ENCODE data around the gene LAMB1. TPM values are rescaled to one million over a fixed set of nuclear protein-coding genes. Genes with fewer than 3 reads are reported as not detected.

Gene LAMB1
- total RNA-seq, 2 donors from 2014 or later, result not detected

DNA sequence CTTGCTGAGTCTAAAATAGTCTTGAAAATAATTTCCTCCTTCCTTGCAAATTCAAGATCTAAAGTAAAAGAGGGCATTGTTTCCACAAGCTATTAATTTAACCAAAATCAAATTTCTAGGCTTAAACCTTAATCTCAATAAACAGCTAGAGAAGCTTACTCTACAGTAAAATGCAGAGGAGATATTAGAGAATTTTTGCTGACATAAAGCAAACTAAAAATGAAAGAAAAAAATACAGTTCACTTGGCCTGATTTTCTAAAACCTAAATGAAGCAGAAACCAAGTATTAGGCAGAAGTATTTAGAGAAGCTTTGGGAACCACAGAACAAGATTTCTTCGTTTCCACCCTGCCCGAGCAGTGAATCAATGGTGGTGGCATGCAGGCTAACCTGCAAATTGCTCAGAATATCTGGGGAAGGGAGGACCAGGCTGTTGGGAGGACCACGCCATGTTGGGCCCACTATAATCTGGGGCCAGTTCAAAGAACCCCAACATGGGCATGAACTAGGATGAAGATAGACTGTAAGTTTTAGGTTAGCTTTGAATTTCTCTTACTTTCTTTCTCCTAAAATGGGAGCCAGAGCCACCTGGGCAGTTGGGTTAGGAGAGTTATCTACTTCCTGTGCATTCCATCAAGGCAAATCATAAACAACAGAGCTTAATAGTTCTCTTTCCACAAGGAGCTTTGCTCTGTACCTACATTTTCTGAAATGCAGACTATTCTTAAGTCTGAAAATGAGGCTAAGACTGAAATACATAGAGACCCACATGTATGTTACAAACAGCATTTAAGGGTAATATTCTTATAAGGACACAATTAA is 4.1 kb downstream of the LAMB1 start:
- ATAC-seq (no peak), DNase-seq (ENCODE audit: low spot score) (no peak)
- Mint-ChIP-seq H3K4me3 (no peak overlapping the region), H3K4me1 (ENCODE audit: low read depth in 2 of 2) (peaks cover 0 to under 1% of the 10 kb centered on the region in 2 donors), H3K27ac (no peak overlapping the region), H3K9me3 (no peaks in the 10 kb centered on the region), H3K36me3 (peaks cover 1% of the 10 kb centered on the region), H3K27me3 (peaks cover 31 to 32% of the 10 kb centered on the region in 2 donors)

DNA sequence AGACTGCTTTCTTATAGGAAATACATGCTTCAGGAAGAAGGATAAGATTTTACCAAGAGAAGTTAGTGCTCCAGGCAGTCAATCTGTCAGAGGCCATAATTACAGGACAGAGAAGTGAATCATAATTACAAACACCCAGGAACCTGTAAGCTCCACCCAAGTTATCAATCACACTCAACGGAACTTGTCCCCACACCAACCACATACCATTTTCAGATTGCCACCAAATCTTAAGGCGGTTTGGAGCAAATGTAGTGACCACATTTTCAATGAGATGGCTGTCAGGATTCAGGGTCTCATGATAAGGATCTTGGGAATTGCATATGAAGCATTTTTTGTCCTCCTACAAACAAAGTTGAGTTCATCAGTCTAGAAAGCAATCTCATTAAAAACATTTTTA is 4.8 kb downstream of the LAMB1 start:
- no peak overlapping the region for H3K4me3 Mint-ChIP-seq
- H3K27me3 Mint-ChIP-seq, result peaks cover 28 to 29% of the 10 kb centered on the region in 2 donors
- no peaks in the 10 kb centered on the region for H3K4me1 Mint-ChIP-seq (ENCODE audit: low read depth in 2 of 2)
- no peak overlapping the region for H3K27ac Mint-ChIP-seq
- no peaks in the 10 kb centered on the region for H3K9me3 Mint-ChIP-seq
- ATAC-seq (no peak), DNase-seq (ENCODE audit: low spot score) (no peak)
- H3K36me3 Mint-ChIP-seq, result no peaks in the 10 kb centered on the region

DNA sequence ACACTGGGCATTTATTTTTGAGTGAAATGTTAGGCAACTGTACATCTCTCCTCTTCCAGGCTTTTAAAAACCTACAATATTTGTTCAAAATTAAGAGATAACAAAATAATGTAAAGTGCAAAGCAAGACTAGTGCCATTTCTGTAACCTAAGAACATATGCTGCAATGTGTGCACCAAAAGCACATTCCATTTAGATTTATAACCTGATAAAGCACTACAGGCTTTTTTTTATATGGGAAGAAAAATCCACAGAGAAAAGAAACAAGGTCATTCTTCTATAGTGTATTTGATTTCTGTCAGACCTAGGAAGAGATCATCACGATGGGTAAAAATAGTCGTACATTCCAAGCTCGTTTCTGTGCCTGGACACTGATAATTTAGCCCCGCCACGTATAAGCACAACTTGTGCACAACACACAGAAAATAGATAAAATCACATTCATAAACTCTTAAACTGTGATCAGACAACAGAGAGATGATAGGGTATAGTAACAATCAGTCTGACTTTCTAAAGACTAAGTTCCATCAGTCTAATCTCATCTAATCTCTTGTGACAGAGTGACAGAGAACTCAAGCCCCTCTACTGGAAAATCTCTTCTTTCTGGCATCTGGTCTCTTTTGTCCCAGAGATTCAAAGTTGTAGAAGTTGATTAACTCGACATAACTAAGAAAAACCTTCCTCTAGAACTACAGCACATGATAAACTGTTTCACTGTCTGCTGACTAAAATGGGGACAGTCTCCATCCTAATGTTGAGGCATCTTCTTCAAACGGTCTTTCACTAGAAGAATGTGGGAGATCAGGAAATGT is 6.7 kb downstream of the LAMB1 start:
- Mint-ChIP-seq H3K27ac (no peak overlapping the region), H3K27me3 (peaks cover 23 to 36% of the 10 kb centered on the region in 2 donors), H3K9me3 (no peaks in the 10 kb centered on the region)

DNA sequence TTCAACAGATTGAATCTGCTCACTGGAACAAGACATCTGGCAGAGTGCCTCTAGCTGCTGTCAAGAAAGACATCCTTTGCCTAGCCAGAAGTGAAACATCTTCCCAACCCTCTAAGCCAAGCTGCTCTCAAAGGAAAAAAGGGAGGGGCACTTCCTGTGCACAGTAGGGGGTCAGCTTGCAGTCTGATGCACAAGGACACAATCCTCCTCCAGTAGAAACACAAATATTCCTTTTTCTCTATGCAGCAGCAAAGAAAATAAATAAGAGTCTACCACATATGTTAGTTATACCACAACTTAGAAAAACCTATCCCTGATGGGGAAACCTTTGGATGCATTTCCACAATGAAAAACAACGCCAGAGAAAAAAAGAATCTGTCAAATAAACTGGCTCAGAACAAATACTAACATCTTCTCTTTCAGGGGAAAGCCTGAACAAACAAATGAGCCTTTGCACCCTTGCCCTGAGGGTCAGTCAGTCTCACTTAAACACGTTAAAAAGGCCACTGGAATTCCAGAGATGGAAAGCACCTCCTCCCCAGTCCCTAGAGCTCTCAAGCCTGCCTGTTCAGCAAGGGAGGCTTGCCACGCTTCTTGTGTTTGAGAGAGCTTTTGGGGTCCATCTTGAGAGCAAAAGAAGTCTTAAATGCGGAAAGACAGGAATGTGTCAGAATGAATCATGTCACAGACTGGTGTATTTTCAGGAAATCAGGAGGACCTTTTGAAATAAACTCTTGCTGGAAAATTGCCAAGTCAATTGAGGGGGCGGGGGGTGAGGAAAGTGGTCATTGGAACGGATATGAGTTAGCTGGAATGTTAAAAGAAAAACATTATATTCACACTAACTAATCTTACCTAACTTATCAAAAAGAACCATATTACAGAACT is 7.5 kb downstream of the LAMB1 start:
- Mint-ChIP-seq H3K27ac (no peak overlapping the region), H3K4me3 (no peak overlapping the region), H3K36me3 (no peaks in the 10 kb centered on the region), H3K4me1 (ENCODE audit: low read depth in 2 of 2) (no peaks in the 10 kb centered on the region), H3K27me3 (peaks cover 19 to 36% of the 10 kb centered on the region in 2 donors), H3K9me3 (no peaks in the 10 kb centered on the region)
- no peak for ATAC-seq
- DNase-seq (ENCODE audit: low spot score), result no peak

More for the DNA sequence above, 6.7 kb downstream of the LAMB1 start:
- Mint-ChIP-seq H3K36me3 (no peaks in the 10 kb centered on the region), H3K4me3 (no peak overlapping the region), H3K4me1 (ENCODE audit: low read depth in 2 of 2) (no peaks in the 10 kb centered on the region)
- ATAC-seq (no peak), DNase-seq (ENCODE audit: low spot score) (no peak)

DNA sequence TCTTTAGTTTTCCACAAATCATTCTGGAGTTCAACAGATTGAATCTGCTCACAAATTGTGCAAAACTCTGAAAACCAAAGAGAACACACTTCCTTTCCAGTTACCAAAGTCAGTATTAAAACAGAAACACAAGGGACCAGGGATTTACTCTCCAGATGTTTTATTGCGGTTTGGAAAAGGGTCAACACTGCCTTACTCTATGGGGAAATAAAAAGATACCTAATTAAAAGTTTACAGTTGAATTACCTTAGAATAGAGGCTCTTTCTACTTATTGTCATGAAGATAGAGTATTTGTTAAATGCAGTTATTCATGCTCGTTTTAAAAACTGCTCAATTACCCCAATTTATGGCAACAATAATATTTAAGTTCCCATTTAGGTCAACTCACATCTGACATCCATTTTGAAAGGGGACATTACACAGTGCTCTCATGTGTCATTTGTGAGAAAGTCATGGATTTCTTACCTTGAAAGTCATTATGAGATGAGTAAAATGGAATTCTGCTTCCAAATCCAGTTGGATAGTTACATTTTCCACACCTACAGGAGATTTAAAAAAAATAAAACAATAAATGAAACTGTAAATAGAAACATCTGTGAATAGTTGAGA is 8.4 kb downstream of the LAMB1 start:
- no peaks in the 10 kb centered on the region for H3K4me1 Mint-ChIP-seq (ENCODE audit: low read depth in 2 of 2)
- H3K36me3 Mint-ChIP-seq, result no peaks in the 10 kb centered on the region
- DNase-seq (ENCODE audit: low spot score) (no peak), ATAC-seq (no peak)
- H3K4me3 Mint-ChIP-seq, result no peak overlapping the region
- H3K27ac Mint-ChIP-seq, result no peak overlapping the region
- H3K27me3 Mint-ChIP-seq, result peaks cover 19 to 38% of the 10 kb centered on the region in 2 donors
- no peaks in the 10 kb centered on the region for H3K9me3 Mint-ChIP-seq

DNA sequence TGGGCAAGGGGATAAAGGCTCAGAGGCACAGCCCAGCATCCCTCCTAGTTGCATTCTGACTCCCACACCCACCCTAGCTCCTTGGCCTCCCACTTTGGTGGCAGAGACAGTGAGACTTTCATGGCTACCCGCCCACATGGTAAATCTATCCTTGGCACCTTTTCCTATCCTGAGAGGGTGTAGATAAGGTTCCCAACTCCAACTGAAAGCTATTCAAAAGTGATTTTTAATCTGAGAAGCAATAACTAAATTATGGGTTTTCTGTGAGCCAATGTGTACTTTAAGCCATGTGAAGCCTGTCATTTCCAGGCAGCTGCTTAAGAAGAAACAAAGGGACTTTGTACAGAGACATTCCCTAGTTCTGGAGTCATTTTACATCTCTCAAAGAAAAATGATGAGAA is 9.1 kb downstream of the LAMB1 start:
- no peak for ATAC-seq
- DNase-seq (ENCODE audit: low spot score), result no peak
- H3K27ac Mint-ChIP-seq, result no peak overlapping the region
- H3K4me3 Mint-ChIP-seq, result no peak overlapping the region
- H3K27me3 Mint-ChIP-seq, result peaks cover 21 to 44% of the 10 kb centered on the region in 2 donors
- no peaks in the 10 kb centered on the region for H3K9me3 Mint-ChIP-seq
- H3K4me1 Mint-ChIP-seq (ENCODE audit: low read depth in 2 of 2), result no peaks in the 10 kb centered on the region
- H3K36me3 Mint-ChIP-seq, result no peaks in the 10 kb centered on the region

DNA sequence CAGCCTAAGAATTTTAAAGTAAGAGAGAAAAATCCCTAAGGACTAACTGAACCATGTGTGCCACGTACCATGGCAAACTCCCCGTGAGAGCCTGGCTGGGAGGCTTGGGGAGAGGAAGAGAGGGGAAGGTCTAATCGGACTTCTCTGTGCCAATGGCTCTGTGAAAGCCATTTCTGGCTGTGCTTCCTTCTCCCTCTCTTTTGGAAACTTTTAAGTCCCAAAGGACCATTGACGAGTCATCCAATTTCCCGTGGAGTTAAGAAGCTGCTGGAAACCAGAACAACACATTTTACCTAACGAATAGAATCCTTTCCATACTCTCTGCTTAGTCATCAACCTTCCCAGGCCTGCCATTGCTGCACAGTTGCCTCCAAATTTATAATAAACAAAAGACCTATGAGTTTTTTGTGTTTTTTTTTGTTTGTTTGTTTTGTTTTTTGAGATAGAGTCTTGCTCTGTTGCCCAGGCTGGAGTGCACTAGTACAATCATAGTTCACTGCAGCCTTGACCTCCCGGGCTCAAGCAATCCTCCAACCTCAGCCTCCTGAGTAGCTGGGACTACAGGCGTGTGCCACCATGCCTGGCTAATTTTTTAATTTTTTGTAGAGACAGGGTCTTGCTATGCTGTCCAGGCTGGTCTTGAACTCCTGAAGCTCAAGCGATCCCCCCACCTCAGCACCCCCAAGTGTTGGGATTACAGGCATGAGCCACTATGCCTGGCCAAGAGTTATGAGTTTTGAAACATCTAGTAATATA is 13.2 kb downstream of the LAMB1 start:
- H3K4me1 Mint-ChIP-seq (ENCODE audit: low read depth in 2 of 2), result no peaks in the 10 kb centered on the region
- H3K4me3 Mint-ChIP-seq, result no peak overlapping the region
- DNase-seq (ENCODE audit: low spot score) (no peak), ATAC-seq (no peak)
- peaks cover 20 to 29% of the 10 kb centered on the region in 2 donors for H3K27me3 Mint-ChIP-seq
- no peak overlapping the region for H3K27ac Mint-ChIP-seq
- H3K36me3 Mint-ChIP-seq, result no peaks in the 10 kb centered on the region
- H3K9me3 Mint-ChIP-seq, result no peaks in the 10 kb centered on the region

DNA sequence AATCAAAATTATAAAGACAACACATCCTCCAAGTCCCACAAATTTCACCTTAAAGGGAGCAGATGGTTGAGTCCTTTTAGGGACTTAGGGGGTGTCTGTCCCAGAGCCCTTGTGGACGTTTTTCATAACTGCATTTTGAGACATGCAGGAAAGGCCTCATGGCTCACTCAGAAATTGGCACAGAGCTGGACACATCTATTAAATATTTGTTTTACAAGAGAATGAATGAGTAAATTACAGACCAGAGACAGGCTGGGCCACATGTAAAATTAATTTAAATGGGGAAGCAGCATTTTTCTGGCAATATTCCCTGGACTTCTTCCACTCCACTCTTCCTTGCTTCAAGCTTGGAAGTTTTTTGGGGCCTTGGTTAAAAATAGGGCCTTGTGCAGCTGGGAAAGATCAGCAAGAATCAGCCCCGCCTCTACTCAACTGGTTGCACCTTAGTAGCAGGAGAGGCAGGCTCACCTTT is 20.0 kb downstream of the LAMB1 start:
- Mint-ChIP-seq H3K4me3 (no peak overlapping the region), H3K36me3 (no peaks in the 10 kb centered on the region)

DNA sequence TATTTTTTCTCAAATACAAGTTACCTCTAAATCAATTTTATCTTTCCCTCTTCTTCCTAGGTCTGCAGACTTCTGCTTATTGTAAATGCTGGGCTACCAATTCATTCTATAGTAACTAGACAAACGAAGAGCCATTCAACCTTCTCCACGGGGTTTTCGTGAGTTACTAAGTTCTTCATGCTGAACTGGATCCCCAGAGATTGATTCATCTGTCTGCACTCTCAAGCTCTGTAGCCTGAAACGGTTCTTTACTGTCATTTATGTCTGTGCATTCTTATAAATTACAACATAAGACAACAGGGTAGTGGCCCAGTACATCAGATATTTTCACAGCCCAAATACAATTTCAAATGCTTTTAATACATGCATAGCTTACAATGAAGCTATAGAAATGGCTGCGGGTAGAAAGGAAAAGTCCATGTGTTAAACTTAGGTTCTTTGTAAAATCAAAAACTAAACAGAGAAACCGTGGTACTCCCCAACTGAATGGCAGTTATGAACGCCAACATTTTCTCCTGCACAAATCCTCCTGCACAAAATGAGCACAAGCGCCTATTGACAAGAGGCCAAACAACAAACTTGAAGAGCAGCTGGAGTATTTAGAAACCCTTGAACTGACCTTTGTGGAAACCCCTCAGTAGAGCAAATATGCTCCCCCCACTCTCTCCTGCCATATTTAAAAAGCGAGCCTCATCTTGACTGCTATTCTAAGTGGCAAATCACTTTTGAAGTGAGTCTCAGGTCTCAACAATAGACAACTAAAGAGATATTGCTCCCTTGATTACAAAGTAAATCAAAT is 20.7 kb downstream of the LAMB1 start:
- ATAC-seq, result no peak
- no peak overlapping the region for H3K27ac Mint-ChIP-seq

More for the DNA sequence above, 20.0 kb downstream of the LAMB1 start:
- Mint-ChIP-seq H3K4me1 (ENCODE audit: low read depth in 2 of 2) (no peaks in the 10 kb centered on the region), H3K27me3 (peaks cover 4 to 6% of the 10 kb centered on the region in 2 donors), H3K27ac (no peak overlapping the region), H3K9me3 (no peaks in the 10 kb centered on the region)
- no peak for ATAC-seq
- DNase-seq (ENCODE audit: low spot score), result no peak

DNA sequence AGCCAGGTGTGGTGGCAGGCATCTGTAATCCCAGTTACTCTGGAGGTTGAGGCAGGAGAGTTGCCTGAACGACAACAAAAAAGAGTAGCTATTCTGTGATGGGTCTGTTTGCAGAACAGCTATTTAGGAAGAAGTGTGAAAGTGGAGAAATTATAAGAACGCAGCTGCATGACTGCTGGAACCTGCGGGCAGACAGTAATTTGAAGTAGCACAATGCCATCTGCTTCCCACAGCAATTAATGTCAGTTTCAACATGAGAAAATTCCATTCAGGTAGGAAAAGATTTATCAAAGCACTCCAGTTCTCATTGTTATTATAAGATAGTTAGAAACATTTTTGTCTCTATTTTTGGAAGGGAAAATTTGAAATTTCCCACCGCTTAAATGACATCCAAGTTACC is 21.5 kb downstream of the LAMB1 start:
- H3K9me3 Mint-ChIP-seq, result no peaks in the 10 kb centered on the region

More for the DNA sequence above, 20.7 kb downstream of the LAMB1 start:
- Mint-ChIP-seq H3K4me1 (ENCODE audit: low read depth in 2 of 2) (no peaks in the 10 kb centered on the region), H3K9me3 (no peaks in the 10 kb centered on the region), H3K27me3 (peaks cover 2 to 5% of the 10 kb centered on the region in 2 donors), H3K36me3 (no peaks in the 10 kb centered on the region), H3K4me3 (no peak overlapping the region)
- DNase-seq (ENCODE audit: low spot score), result no peak

DNA sequence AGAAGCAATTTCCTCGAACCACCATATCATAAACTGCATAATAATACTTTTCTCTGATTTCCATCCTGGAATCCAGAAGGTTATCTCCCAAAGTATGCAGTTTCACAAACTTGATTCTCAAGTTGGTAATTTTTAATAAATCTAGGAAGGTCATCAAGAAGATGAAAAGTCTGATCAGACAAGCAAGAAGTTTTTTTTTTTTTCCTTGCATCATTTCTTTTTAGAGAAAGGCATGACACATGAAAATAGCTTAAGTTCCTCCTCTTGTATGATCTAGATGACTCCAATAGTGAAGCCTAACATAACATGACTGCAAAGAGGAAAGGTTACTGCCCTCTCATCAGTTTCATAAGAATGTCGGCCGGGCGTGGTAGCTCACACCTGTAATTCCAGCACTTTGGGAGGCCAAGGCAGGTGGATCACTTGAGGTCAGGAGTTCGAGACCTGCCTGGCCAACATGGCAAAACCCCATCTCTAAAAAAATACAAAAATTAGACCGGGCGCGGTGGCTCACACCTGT is 22.2 kb downstream of the LAMB1 start:
- Mint-ChIP-seq H3K4me1 (ENCODE audit: low read depth in 2 of 2) (no peaks in the 10 kb centered on the region), H3K4me3 (no peak overlapping the region), H3K27me3 (peaks cover 2 to 7% of the 10 kb centered on the region in 2 donors), H3K27ac (no peak overlapping the region), H3K36me3 (no peaks in the 10 kb centered on the region), H3K9me3 (no peaks in the 10 kb centered on the region)
- DNase-seq (ENCODE audit: low spot score) (no peak), ATAC-seq (no peak)

More for the DNA sequence above, 21.5 kb downstream of the LAMB1 start:
- H3K36me3 Mint-ChIP-seq, result no peaks in the 10 kb centered on the region
- ATAC-seq (no peak), DNase-seq (ENCODE audit: low spot score) (no peak)
- H3K4me1 Mint-ChIP-seq (ENCODE audit: low read depth in 2 of 2), result no peaks in the 10 kb centered on the region
- H3K27ac Mint-ChIP-seq, result no peak overlapping the region
- no peak overlapping the region for H3K4me3 Mint-ChIP-seq
- H3K27me3 Mint-ChIP-seq, result peaks cover 2 to 5% of the 10 kb centered on the region in 2 donors

DNA sequence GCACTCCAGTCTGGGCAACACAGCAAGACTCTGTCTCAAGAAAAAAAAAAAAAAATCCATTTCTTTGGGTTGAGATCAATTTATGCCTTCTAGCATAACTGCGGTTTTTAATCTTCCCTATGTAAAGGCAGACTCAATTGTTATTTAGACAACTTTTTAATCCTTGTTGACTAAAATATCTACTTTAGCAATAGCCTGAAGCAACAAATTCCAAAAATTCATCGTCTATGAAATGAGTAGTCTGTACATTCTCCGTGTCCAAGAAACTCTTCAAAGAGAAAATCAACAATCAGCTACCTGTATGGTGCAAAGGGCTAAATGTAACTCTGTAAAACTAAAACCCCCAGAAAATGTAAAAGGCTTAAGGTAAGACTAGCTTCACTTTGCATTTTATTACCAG is 22.8 kb downstream of the LAMB1 start:
- H3K36me3 Mint-ChIP-seq, result no peaks in the 10 kb centered on the region
- H3K27me3 Mint-ChIP-seq, result peaks cover 8 to 10% of the 10 kb centered on the region in 2 donors
- ATAC-seq, result no peak
- no peak overlapping the region for H3K27ac Mint-ChIP-seq
- no peak overlapping the region for H3K4me3 Mint-ChIP-seq
- H3K9me3 Mint-ChIP-seq, result no peaks in the 10 kb centered on the region
- H3K4me1 Mint-ChIP-seq (ENCODE audit: low read depth in 2 of 2), result no peaks in the 10 kb centered on the region
- DNase-seq (ENCODE audit: low spot score), result no peak
